ENCODE measurements around the gene GSTA3. TPM values are rescaled to one million over a fixed set of nuclear protein-coding genes. Genes with fewer than 3 reads are reported as not detected.
"Not testable (repeated sequence)": the region's sequence is repeated elsewhere in the genome, so short reads cannot be mapped to it uniquely, and the experiment has no call there.

The GSTA3 gene
- polyA plus RNA-seq, 1 of the 3 experiments (the other 2 are of a cell fraction): not detected

- H3K79me2 ChIP-seq (ENCODE audit: insufficient read depth); H3K36me3 ChIP-seq (replicated peaks in 1 of 2; ENCODE audit: control insufficient read depth in 1 of 2, insufficient read depth in 2 of 2, low read length in 1 of 2); H3F3A ChIP-seq (replicated peaks; ENCODE audit: insufficient read depth); CTCF ChIA-PET; H3K9me3 ChIP-seq; H3K27ac ChIP-seq (ENCODE audit: low read depth in 2 of 2, low read length in 1 of 2); H4K20me1 ChIP-seq (ENCODE audit: insufficient read depth); H3K9me2 ChIP-seq; H3K4me3 ChIP-seq (ENCODE audit: low read depth in 2 of 2, low read length in 1 of 2); POLR2A ChIA-PET; H3K4me1 ChIP-seq (ENCODE audit: control insufficient read depth in 1 of 2, insufficient read depth in 2 of 2, low read depth in 1 of 2, low read length in 1 of 2); H3K27me3 ChIP-seq (ENCODE audit: insufficient read depth); H3K9ac ChIP-seq; DNase-seq; H3K4me2 ChIP-seq; H2AFZ ChIP-seq (ENCODE audit: low read depth): not testable (repeated sequence)
- 78% methylated on average over 9 of the region's 9 CpGs for WGBS (ENCODE audit: low lambda C conversion rate)
Observed at GRCh38 chr6:52918027-52918686, 8.7 kb upstream of the GSTA3 start.

GRCh38 chr6:52914516-52914915 lies 5.0 kb upstream of the GSTA3 start:
- Histone ChIP-seq H3K27ac (ENCODE audit: low read depth in 2 of 2, low read length in 1 of 2) (no peak overlapping the region), H3K4me2 (no peak overlapping the region), H3K9ac (no peak overlapping the region), H3F3A (replicated peaks; ENCODE audit: insufficient read depth) (peaks cover 5% of the 10 kb centered on the region), H4K20me1 (ENCODE audit: insufficient read depth) (no peaks in the 10 kb centered on the region), H3K4me3 (ENCODE audit: low read depth in 2 of 2, low read length in 1 of 2) (no peak overlapping the region), H3K9me3 (no peaks in the 10 kb centered on the region), H3K79me2 (ENCODE audit: insufficient read depth) (no peaks in the 10 kb centered on the region), H3K27me3 (ENCODE audit: insufficient read depth) (no peaks in the 10 kb centered on the region), H3K36me3 (replicated peaks in 1 of 2; ENCODE audit: control insufficient read depth in 1 of 2, insufficient read depth in 2 of 2, low read length in 1 of 2) (no peaks in the 10 kb centered on the region), H3K9me2 (no peaks in the 10 kb centered on the region), H3K4me1 (ENCODE audit: control insufficient read depth in 1 of 2, insufficient read depth in 2 of 2, low read depth in 1 of 2, low read length in 1 of 2) (no peaks in the 10 kb centered on the region), H2AFZ (ENCODE audit: low read depth) (no peak overlapping the region)
- DNase-seq: no peak
- CTCF ChIA-PET: no interaction called here
- POLR2A ChIA-PET: no interaction called here
- no peak for TF ChIP-seq GABPA (IDR thresholded peaks at IDR 0.05; ENCODE audit: low read depth)
- TF ChIP-seq EZH2phosphoT487 (IDR thresholded peaks at IDR 0.05; ENCODE audit: borderline replicate concordance, low read depth): no peak
- TF ChIP-seq MAX (IDR thresholded peaks at IDR 0.05; ENCODE audit: low read depth): no peak
- TF ChIP-seq FOSL2 (IDR thresholded peaks at IDR 0.05; ENCODE audit: borderline replicate concordance, low read depth): no peak
- TF ChIP-seq POLR2AphosphoS5 (IDR thresholded peaks at IDR 0.05; ENCODE audit: low read depth, low read length): no peak
- TF ChIP-seq CHD2 (IDR thresholded peaks at IDR 0.05; ENCODE audit: low read length, partially characterized antibody): no peak
- TF ChIP-seq GATA2 (CRISPR knock-in tag; IDR thresholded peaks at IDR 0.05): no peak
- TF ChIP-seq RXRA (IDR thresholded peaks at IDR 0.05; ENCODE audit: borderline replicate concordance, low read depth): no peak
- TF ChIP-seq SIN3A (IDR thresholded peaks at IDR 0.05; ENCODE audit: borderline replicate concordance, low read depth, low read length): no peak
- no peak for TF ChIP-seq RFX5 (IDR thresholded peaks at IDR 0.05; ENCODE audit: low read length)
- TF ChIP-seq IRF3 (IDR thresholded peaks at IDR 0.05; ENCODE audit: low read depth, low read length): no peak
- TF ChIP-seq NFIC (IDR thresholded peaks at IDR 0.05; ENCODE audit: borderline replicate concordance): no peak
- TF ChIP-seq USF1 (IDR thresholded peaks at IDR 0.05; ENCODE audit: borderline replicate concordance, low read depth): no peak
- TF ChIP-seq TCF12 (IDR thresholded peaks at IDR 0.05): no peak
- no peak for TF ChIP-seq MXI1 (IDR thresholded peaks at IDR 0.05; ENCODE audit: low read depth, low read length)
- no peak for TF ChIP-seq JUND (IDR thresholded peaks at IDR 0.05)
- no peak for TF ChIP-seq SMC3 (IDR thresholded peaks at IDR 0.05; ENCODE audit: low read depth, low read length)
- TF ChIP-seq ELF1 (IDR thresholded peaks at IDR 0.05): no peak
- no peak for TF ChIP-seq RAD21 (IDR thresholded peaks at IDR 0.05; ENCODE audit: low read length)

Data from SK-N-SH (cell line).